Coronary artery (tissue), 2 donors: ENCODE data around the gene CHRNA4.

Experiments used
- DNase-seq: peaks from one replicate; pipeline ENCODE4 v3.0.0-alpha.2; 2017; ENCODE audit warnings: low spot score
- H3K27ac ChIP-seq, 2 donors: fragments of 200-600 bp; sonication (generic); one replicate each; pipeline ENCODE4 v1.5.1; 2016 to 2019
- H3K4me3 ChIP-seq: fragments of 200-600 bp; sonication (generic); 2 replicates; pipeline ENCODE4 v1.5.1; 2016; ENCODE audit warnings: mild to moderate bottlenecking, moderate library complexity
- TF ChIP-seq, protein P1 (sequence below): fragments of 200-600 bp; sonication (generic); IDR thresholded peaks from one replicate; pipeline ENCODE4 v1.5.1; 2019; ENCODE audit warnings: antibody characterized with exemption

CHRNA4 gene

DNA sequence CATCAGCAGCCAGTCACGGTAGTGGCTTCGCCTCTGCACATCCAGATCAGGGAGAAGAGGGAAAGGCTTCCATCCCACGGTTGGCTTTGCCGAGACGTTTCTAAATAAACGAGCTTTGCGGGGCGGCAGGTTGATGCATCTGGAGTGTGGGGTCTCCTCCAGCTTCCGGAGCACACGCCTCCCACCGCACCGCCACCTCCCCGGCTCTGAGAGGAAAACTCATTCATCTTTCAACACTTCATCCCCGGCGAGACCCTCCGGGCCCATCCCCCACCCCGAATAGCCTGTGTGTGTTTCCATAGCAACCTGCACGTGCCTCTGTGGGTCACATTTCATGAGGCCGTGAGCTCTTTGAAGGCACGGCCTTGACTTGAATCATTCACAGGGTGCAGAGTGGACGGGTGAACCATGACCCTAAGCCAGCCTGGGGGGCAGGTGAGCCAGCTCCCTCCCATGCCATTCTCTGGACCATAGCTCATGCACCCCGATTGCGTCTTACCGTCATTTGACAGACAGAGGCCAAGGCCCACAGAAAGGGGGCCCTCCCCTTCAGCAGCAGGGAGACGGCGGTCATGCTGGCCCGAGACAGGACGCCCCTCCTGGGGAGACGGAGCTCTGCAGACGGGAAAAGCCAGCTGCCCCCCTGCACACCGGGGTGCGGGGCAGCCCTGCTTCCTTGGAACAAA is 16.2 kb upstream of the CHRNA4 start:
- Histone ChIP-seq H3K4me3 (no peak overlapping the region), H3K27ac (no peak overlapping the region)
- DNase-seq: no peak
- TF ChIP-seq, protein P1, sequence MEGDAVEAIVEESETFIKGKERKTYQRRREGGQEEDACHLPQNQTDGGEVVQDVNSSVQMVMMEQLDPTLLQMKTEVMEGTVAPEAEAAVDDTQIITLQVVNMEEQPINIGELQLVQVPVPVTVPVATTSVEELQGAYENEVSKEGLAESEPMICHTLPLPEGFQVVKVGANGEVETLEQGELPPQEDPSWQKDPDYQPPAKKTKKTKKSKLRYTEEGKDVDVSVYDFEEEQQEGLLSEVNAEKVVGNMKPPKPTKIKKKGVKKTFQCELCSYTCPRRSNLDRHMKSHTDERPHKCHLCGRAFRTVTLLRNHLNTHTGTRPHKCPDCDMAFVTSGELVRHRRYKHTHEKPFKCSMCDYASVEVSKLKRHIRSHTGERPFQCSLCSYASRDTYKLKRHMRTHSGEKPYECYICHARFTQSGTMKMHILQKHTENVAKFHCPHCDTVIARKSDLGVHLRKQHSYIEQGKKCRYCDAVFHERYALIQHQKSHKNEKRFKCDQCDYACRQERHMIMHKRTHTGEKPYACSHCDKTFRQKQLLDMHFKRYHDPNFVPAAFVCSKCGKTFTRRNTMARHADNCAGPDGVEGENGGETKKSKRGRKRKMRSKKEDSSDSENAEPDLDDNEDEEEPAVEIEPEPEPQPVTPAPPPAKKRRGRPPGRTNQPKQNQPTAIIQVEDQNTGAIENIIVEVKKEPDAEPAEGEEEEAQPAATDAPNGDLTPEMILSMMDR: no peak

DNA sequence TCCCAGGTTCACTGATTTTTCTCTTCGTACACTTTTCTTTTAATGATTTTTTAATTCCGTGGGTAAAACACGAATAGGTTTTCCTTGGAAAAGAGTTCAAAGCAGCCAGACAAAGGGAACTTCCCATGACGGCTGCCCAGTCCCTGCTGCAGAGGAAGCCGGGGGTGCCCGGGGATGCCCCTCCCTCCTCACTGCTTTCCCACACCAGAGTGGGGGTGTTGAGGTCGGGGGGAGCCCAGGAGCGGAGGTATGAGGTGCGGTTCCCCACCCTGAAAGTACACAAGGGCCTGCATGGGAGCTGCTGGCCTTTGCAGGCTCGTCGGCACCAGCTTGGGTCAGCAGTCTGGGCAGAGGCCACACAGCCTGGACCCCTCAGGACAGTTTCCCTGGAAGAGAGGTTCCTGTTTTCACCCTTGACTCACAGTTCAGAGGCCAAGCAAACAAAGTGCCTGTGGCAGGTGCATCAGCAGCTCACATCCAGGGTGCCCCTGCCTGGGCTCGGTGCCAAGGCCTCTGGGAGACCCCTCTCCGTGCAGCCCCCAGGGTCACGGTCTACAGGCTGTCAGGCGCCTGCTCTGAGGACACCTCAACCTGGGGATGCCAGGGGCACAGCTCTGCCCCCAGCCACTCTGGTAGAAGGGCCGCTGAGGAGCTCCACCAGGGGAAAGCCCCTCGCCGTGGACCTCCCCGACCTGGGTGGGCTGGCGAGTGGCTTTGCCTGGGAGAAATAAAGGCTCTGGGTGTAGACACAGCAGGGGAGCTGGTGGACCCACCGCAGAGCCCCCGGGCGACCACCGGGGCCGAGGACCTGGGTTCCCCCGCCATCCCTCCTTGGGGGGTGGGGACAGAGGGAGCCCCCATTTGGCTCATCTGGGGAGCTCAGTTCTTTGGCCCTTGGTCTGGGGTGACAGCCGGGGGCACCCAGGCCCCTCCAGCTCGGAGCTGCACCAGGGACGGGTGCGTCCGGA is 15.4 kb upstream of the CHRNA4 start:
- no peak overlapping the region for H3K27ac ChIP-seq
- TF ChIP-seq, protein P1: no peak
- no peak overlapping the region for H3K4me3 ChIP-seq
- DNase-seq: no peak

DNA sequence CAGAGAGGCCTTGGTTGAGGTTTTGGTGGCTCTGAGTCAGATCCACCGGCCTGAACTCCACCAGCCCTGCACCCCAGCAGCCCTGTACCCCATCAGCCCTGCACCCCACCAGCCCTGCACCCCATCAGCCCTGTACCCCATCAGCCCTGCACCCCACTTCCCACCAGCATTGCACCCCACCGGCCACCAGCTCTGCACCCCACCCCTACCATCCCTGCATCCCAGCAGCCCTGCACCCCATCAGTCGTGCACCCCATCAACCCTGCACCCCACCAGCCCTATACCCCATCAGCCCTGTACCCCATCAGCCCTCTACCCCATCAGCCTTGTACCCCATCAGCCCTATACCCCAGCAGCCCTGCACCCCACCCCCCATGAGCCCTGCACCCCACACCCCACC is 14.3 kb upstream of the CHRNA4 start:
- TF ChIP-seq, protein P1: no peak
- no peak overlapping the region for H3K4me3 ChIP-seq
- H3K27ac ChIP-seq: no peak overlapping the region
- DNase-seq: no peak

DNA sequence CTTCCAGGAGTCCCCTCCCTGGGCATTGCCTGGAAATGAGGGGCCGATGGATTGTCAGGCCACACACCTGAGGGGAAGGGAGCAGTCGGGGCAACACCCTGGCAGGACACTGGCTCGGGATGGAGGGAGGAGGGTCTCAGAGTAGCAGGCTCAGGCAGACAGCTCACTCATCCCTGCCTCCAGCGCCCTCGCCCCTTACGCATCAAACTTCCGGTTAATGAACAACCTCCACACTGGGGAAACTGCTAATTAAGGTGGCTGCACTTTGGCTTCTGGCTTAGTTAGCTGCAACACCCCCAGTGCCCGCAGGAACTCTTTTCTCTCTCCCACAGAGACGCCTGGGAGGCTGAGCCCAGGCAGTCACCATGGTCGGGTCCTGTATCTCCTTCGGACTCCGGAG is 13.4 kb upstream of the CHRNA4 start:
- H3K27ac ChIP-seq: no peak overlapping the region
- DNase-seq: no peak
- TF ChIP-seq, protein P1: no peak
- H3K4me3 ChIP-seq: no peak overlapping the region

DNA sequence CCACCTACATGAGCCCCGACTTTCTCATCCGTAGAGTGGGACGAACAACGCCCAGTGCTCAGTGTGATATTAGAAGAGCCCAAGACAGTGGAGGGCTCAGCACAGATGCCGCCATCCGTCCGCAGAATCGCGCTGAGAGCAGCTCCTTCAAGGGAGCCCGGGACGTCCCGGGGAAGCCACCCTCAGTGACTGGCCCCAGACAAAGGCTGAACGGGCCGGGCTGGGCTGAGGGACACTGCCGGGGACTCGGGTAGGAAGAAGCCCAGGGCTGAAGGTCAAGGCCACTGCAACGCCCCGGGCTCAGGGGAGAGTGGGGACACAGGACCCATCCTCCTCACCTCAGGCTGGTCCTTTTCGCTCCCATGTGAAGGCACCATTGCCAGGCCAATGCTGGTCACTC is 12.8 kb upstream of the CHRNA4 start:
- DNase-seq: no peak
- no peak overlapping the region for H3K27ac ChIP-seq
- no peak overlapping the region for H3K4me3 ChIP-seq
- TF ChIP-seq, protein P1: no peak

DNA sequence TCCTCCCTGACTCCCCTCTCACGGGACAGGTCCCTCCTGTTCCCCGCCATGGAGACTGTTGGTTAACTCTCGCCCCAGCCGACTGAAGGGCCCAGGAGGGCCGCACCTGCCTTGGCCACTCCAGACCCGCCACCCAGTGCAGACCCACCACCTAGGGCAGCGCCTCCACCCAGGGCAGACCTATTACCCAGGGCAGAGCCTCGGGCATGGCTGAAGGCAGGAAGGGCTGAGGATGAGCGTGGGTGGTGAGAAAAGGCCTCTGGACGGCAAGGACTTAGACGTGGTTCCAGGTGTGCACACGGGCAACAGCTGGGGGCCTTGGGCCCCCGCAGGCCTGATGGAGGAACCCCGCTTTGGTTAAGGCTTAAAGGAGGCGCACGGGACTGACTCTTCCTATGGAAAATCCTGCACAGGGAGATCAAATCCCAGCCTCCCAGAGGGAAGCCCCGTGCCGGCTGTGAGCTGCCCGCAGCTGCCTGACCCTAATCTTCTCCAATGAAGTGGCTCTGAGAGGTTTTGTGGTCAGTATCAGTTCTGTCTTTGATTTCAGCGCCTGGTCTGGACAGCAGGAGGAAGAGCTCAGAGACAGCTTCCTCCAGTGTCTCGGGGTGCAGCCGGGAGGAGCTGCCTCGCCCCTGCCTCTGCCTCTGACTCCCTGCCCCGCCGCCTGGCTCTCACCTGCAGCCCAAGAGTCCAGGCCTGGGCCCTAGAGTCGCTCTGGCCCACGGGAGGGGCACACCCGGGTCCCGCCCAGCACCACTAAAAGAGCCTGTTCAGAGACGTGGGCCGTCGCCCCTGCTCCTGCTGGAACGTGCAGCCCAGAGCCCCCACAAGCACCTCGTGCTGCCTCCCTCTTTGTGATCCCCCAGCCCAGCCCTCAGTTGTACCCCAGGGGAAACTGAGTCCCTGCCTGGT is 12.1 kb upstream of the CHRNA4 start:
- no peak for DNase-seq
- TF ChIP-seq, protein P1: no peak
- no peak overlapping the region for H3K4me3 ChIP-seq
- H3K27ac ChIP-seq: no peak overlapping the region
